Measurements from ENCODE around the gene SLC9A5.
A peak's percentile ranks its signal among the peaks of the same experiment; 100 is the strongest.

The SLC9A5 gene, protein sequence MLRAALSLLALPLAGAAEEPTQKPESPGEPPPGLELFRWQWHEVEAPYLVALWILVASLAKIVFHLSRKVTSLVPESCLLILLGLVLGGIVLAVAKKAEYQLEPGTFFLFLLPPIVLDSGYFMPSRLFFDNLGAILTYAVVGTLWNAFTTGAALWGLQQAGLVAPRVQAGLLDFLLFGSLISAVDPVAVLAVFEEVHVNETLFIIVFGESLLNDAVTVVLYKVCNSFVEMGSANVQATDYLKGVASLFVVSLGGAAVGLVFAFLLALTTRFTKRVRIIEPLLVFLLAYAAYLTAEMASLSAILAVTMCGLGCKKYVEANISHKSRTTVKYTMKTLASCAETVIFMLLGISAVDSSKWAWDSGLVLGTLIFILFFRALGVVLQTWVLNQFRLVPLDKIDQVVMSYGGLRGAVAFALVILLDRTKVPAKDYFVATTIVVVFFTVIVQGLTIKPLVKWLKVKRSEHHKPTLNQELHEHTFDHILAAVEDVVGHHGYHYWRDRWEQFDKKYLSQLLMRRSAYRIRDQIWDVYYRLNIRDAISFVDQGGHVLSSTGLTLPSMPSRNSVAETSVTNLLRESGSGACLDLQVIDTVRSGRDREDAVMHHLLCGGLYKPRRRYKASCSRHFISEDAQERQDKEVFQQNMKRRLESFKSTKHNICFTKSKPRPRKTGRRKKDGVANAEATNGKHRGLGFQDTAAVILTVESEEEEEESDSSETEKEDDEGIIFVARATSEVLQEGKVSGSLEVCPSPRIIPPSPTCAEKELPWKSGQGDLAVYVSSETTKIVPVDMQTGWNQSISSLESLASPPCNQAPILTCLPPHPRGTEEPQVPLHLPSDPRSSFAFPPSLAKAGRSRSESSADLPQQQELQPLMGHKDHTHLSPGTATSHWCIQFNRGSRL

DNA sequence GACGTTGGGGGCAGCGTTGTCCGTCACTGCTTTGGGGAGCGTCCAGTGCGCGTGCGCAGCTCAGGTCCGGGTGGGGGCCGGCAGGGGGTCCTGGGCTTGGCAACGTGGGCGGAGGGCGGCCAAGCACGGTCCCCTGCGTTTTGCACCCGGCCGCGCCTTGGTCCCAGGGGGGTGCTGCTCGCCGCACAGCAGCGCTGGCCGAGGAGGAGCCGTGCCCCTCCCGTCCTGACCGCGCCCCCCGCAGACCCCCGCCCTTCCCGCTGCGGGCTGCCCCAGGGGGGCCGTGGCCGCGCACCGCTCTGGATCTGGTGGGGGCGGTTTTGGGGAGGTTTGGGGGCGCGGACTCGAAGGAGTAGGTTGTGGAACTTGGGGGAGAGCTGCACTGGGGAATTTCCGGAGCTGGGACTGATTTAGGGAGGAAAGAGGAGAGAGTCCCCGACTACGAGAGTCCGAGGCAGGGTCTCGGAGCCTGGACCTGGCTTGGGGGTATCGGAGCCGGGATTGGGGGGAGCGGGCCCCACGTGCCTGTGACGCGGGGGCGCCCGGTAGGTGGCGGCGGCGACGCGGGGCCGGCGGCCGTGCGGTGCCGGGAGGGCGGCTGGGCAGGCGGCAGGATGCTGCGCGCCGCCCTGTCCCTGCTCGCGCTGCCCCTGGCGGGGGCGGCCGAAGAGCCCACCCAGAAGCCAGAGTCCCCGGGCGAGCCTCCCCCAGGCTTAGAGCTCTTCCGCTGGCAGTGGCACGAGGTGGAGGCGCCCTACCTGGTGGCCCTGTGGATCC, at the start of gene SLC9A5:
TSS of gene SLC9A5 (plus strand) at position 579 of the 777 bp plus-strand sequence. CDS start at position 615, 36 bp downstream.
- peaks cover 33% of the 10 kb centered on the region for H3K27me3 ChIP-seq (ENCODE audit: control insufficient read depth, insufficient read depth, low read length)
- peak within 1 kb of the TSS; percentile 17 for H3K4me3 ChIP-seq (ENCODE audit: low read length)
- peaks cover 42% of the 10 kb centered on the region for H3K4me1 ChIP-seq (ENCODE audit: control insufficient read depth, insufficient read depth, low read length)
- no peak within 1 kb of the TSS for H3K9ac ChIP-seq (ENCODE audit: low read length)
- no peaks in the 10 kb centered on the region for H3K9me3 ChIP-seq (ENCODE audit: control insufficient read depth, low read length)
- no peaks in the 10 kb centered on the region for H3K36me3 ChIP-seq (ENCODE audit: control insufficient read depth, insufficient read depth, low read length)

DNA sequence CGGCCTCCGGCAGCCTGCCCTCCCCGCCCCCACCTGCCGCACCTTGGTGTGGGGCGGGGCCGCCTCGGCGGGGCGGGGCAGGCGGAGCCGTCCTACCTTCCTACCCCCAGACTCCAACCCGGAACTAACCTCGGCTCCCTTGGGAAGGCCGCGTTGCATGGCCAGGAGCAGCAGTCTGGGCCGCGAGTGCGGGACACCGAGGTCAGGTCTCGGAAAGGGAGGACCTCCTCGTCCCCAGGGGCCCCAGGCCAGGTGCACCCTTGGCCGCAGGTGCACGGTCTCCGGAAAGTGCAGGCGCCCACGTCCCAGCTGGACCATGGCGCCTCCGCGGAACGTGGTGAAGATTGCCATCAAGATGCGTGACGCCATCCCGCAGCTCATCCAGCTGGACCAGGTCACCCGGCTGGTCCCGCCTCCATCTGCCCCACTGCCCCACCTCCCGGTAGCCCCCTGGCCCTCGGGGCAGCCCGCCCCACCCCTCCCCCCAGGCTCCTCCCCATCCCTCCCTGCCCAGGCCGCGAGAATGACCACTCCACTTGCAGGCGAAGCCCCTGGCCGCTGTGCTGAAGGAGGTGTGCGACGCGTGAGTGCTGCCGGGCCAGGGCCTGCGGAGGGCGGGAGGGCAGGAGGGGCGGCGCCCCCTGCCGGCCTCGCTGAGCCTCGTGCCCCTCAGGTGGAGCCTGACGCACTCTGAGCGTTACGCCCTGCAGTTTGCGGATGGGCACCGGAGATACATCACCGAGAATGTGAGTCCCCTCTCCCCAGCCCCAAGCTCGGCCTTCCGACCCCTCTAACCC, 49.6 kb upstream of the SLC9A5 start, which contains the start of gene ELMO3:
TSS of gene ELMO3 (plus strand) at position 121 of the 797 bp plus-strand sequence. CDS start at position 317, 196 bp downstream.
- H3K4me1 ChIP-seq (ENCODE audit: control insufficient read depth, insufficient read depth, low read length): peaks cover 27% of the 10 kb centered on the region

DNA sequence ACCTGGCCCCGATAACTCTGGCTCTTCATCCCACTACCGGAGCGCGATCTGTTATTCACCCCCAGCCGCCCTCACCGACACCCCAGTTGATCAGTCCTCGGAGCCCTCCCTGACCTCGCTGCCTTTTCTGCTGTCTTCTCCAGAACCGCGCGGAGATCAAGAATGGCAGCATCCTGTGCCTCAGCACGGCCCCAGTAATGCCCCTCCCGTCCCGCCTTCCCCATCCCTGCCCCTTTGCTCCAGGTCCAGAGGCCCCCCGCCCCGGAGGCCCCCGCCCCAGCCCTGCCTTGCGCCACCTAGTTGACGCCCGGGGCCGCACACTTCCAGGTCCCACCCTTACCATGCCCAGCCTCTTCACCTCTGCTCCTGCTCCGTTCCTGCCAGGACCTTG, 49.0 kb upstream of the SLC9A5 start:
- H3K4me3 ChIP-seq (ENCODE audit: low read length): peak overlapping the region; percentile 18
- H3K36me3 ChIP-seq (ENCODE audit: control insufficient read depth, insufficient read depth, low read length): peaks cover 23% of the 10 kb centered on the region
- H3K27me3 ChIP-seq (ENCODE audit: control insufficient read depth, insufficient read depth, low read length): no peaks in the 10 kb centered on the region
- H3K9me3 ChIP-seq (ENCODE audit: control insufficient read depth, low read length): no peaks in the 10 kb centered on the region
- H3K4me1 ChIP-seq (ENCODE audit: control insufficient read depth, insufficient read depth, low read length): peaks cover 24% of the 10 kb centered on the region
- H3K9ac ChIP-seq (ENCODE audit: low read length): peak overlapping the region; percentile 80

More for the DNA sequence above, 49.6 kb upstream of the SLC9A5 start, which contains the start of gene ELMO3:
- Histone ChIP-seq H3K36me3 (ENCODE audit: control insufficient read depth, insufficient read depth, low read length) (peaks cover 28% of the 10 kb centered on the region), H3K9ac (ENCODE audit: low read length) (peak within 1 kb of the TSS; percentile 80), H3K9me3 (ENCODE audit: control insufficient read depth, low read length) (no peaks in the 10 kb centered on the region), H3K4me3 (ENCODE audit: low read length) (peak within 1 kb of the TSS; percentile 41), H3K27me3 (ENCODE audit: control insufficient read depth, insufficient read depth, low read length) (no peaks in the 10 kb centered on the region)

DNA sequence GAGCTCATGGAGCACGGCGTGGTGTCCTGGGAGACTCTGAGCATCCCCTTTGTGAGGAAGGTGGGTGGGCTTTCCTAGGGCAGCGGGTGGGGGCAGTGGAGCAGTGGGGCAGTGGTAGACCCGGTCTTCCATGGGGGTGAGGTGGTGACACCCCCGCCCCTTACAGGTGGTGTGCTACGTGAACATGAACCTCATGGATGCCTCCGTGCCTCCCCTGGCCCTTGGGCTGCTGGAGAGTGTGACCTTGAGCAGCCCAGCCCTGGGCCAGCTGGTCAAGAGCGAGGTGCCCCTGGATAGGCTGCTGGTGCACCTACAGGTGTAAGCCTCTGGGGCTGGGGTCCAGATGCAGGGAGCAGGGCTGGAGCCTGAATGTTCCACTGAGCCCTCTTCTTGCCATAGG, 48.3 kb upstream of the SLC9A5 start:
- Histone ChIP-seq H3K27me3 (ENCODE audit: control insufficient read depth, insufficient read depth, low read length) (no peaks in the 10 kb centered on the region), H3K4me1 (ENCODE audit: control insufficient read depth, insufficient read depth, low read length) (peaks cover 24% of the 10 kb centered on the region), H3K9me3 (ENCODE audit: control insufficient read depth, low read length) (no peaks in the 10 kb centered on the region), H3K4me3 (ENCODE audit: low read length) (no peak overlapping the region), H3K36me3 (ENCODE audit: control insufficient read depth, insufficient read depth, low read length) (peaks cover 19% of the 10 kb centered on the region), H3K9ac (ENCODE audit: low read length) (no peak overlapping the region)

DNA sequence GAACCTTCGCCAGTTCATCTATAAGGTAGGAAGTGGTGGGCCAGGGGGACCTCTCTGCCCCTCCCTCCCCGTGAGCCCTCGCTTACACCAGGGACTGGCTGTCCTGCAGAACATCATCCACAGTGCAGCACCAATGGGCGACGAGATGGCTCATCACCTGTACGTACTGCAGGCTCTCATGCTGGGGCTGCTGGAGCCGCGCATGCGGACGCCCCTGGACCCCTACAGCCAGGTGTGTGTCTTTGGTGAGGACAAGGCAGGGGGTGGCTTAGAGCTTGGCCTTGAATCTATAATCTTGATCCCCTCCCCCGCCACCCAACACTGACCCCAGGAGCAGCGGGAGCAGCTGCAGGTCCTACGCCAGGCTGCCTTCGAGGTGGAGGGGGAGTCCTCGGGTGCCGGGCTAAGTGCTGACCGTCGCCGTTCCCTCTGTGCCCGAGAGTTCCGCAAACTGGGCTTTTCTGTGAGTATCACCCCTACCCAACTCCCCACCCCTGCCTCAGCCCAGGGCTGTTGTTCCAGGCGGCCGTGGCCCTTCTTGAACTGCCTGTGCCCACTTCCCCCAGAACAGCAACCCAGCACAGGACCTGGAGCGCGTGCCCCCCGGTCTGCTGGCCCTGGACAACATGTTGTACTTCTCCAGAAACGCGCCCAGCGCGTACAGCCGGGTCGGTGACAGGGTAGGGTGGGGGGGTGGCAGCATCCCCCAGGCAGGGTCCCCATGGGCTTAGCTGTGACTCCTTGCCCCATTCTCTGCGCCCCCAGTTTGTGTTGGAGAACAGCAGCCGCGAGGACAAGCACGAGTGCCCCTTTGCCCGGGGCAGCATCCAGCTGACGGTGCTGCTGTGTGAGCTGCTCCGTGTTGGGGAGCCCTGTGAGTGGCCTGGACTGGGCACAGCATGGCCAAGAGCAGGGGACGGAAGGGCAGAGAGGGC, 47.1 kb upstream of the SLC9A5 start:
- Histone ChIP-seq H3K9me3 (ENCODE audit: control insufficient read depth, low read length) (no peaks in the 10 kb centered on the region), H3K4me3 (ENCODE audit: low read length) (no peak overlapping the region), H3K4me1 (ENCODE audit: control insufficient read depth, insufficient read depth, low read length) (peaks cover 24% of the 10 kb centered on the region), H3K9ac (ENCODE audit: low read length) (no peak overlapping the region), H3K36me3 (ENCODE audit: control insufficient read depth, insufficient read depth, low read length) (peaks cover 14% of the 10 kb centered on the region), H3K27me3 (ENCODE audit: control insufficient read depth, insufficient read depth, low read length) (no peaks in the 10 kb centered on the region)

DNA sequence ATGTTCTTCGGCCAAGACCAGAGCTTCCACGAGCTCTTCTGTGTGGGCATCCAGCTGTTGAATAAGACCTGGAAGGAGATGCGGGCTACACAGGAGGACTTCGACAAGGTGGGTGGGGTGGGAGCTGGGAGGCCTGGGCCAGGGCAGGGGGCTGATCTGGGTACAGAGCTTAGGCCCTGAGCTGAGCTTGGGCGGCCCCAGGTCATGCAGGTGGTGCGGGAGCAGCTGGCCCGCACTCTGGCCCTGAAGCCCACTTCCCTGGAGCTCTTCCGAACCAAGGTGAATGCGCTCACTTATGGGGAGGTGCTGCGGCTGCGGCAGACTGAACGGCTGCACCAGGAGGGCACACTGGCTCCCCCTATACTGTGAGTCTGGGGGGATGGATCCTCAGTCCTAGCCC, 46.4 kb upstream of the SLC9A5 start:
- Histone ChIP-seq H3K36me3 (ENCODE audit: control insufficient read depth, insufficient read depth, low read length) (peaks cover 11% of the 10 kb centered on the region), H3K9ac (ENCODE audit: low read length) (no peak overlapping the region), H3K9me3 (ENCODE audit: control insufficient read depth, low read length) (no peaks in the 10 kb centered on the region), H3K4me1 (ENCODE audit: control insufficient read depth, insufficient read depth, low read length) (peaks cover 22% of the 10 kb centered on the region), H3K27me3 (ENCODE audit: control insufficient read depth, insufficient read depth, low read length) (no peaks in the 10 kb centered on the region), H3K4me3 (ENCODE audit: low read length) (no peak overlapping the region)

DNA sequence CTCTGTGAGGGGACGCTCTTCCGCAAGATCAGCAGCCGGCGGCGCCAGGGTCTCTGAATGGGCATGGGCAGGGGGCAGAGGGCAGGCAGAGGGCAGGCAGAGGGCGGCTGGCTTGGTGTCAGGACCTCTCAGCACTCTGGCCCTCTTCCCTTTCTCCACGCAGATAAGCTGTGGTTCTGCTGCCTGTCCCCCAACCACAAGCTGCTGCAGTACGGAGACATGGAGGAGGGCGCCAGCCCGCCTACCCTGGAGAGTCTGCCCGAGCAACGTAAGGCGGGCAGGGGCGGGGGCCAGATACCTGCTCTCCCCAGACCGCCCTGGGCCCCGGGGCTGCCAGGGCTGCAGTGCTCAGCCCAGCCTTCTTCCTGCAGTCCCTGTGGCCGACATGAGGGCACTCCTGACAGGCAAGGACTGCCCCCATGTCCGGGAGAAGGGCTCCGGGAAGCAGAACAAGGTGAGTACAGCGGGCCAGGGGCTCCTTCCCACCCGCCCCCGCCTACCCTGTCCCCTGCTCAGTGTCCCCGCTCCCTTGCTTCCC, 45.8 kb upstream of the SLC9A5 start:
- peaks cover 5% of the 10 kb centered on the region for H3K36me3 ChIP-seq (ENCODE audit: control insufficient read depth, insufficient read depth, low read length)
- peaks cover 16% of the 10 kb centered on the region for H3K4me1 ChIP-seq (ENCODE audit: control insufficient read depth, insufficient read depth, low read length)
- H3K9ac ChIP-seq (ENCODE audit: low read length): no peak overlapping the region
- no peak overlapping the region for H3K4me3 ChIP-seq (ENCODE audit: low read length)
- no peaks in the 10 kb centered on the region for H3K27me3 ChIP-seq (ENCODE audit: control insufficient read depth, insufficient read depth, low read length)
- no peaks in the 10 kb centered on the region for H3K9me3 ChIP-seq (ENCODE audit: control insufficient read depth, low read length)

DNA sequence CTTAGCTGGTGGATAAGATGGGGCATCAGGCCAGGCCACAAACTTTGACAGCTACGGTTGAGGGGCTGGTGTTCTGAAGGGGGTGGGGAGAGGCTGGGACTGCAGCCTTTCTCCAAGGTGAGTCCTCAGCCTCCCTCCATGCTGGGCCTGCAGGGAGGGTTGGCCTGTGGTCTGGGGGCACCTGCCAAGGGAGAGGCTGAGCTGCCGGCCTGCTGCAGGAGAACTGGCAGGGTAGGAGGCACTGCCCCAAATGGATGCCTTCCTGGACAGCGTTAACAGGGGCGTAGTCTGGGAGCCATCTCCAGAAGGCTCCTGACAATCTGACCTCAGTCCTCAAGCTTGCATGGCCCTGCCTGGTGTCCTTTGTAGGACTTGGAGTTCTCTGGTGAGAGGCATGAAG, 44.7 kb upstream of the SLC9A5 start:
- Histone ChIP-seq H3K27me3 (ENCODE audit: control insufficient read depth, insufficient read depth, low read length) (no peaks in the 10 kb centered on the region), H3K4me1 (ENCODE audit: control insufficient read depth, insufficient read depth, low read length) (peaks cover 8% of the 10 kb centered on the region), H3K9me3 (ENCODE audit: control insufficient read depth, low read length) (no peaks in the 10 kb centered on the region), H3K9ac (ENCODE audit: low read length) (no peak overlapping the region), H3K36me3 (ENCODE audit: control insufficient read depth, insufficient read depth, low read length) (peaks cover 3% of the 10 kb centered on the region), H3K4me3 (ENCODE audit: low read length) (no peak overlapping the region)

DNA sequence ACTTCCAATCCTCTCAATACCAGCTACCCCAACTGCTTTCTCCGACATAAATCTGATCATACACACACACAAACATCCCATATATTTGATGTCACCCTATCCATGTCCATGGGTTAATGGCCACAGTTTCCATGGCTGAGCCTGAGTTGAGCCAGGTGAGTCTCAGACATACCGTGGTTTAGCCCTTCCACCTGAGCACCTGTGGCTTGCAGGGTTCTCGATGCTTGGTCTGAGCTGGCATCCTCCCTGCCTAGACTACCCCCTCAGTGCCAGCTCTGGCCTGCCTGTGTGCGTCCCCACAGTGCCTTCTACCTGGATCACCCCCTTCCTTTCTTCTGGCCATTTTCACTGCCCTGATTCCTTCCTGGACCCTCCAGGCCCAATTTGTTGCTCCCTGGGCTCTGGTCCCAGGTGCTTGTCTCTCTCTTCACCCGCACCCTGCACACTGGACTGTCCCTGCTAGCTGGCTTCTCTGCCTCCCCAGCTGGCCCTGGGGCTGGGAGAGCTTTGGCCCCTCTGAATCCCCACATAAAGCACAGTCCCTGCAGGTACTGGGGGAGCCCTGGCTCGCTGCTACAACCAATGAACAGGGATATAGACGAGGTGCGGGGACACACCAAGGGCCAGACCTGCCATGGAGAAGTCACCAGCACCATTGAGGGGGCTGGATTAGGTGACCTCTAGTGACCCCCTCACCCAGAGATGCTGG, 42.5 kb upstream of the SLC9A5 start:
- H3K9me3 ChIP-seq (ENCODE audit: control insufficient read depth, low read length): no peaks in the 10 kb centered on the region
- H3K36me3 ChIP-seq (ENCODE audit: control insufficient read depth, insufficient read depth, low read length): no peaks in the 10 kb centered on the region
- no peak overlapping the region for H3K4me3 ChIP-seq (ENCODE audit: low read length)
- H3K27me3 ChIP-seq (ENCODE audit: control insufficient read depth, insufficient read depth, low read length): no peaks in the 10 kb centered on the region
- no peaks in the 10 kb centered on the region for H3K4me1 ChIP-seq (ENCODE audit: control insufficient read depth, insufficient read depth, low read length)
- peak overlapping the region; percentile 12 for H3K9ac ChIP-seq (ENCODE audit: low read length)

DNA sequence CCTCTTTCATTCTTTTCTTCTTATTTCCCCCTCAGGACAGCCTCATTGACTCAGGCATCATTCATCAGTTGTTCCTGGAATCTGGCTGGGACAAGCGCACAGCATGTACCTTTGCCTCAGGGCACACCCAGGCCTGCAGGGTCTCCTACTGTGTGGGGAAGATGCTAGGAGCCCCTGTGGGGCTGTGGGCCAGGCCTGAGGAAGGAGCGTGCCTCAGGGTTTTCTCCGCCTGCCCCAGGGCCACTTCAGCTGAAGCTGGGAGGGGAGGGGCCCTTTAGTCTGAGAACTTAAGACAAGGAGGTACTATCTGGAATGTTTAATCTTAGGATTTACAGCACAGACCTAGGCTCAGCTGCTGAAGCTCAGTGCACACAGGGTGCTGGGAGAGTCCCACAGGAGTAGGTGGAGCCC, 41.9 kb upstream of the SLC9A5 start:
- H3K9ac ChIP-seq (ENCODE audit: low read length): peak overlapping the region; percentile 12
- H3K27me3 ChIP-seq (ENCODE audit: control insufficient read depth, insufficient read depth, low read length): no peaks in the 10 kb centered on the region
- H3K4me3 ChIP-seq (ENCODE audit: low read length): no peak overlapping the region
- no peaks in the 10 kb centered on the region for H3K36me3 ChIP-seq (ENCODE audit: control insufficient read depth, insufficient read depth, low read length)
- H3K9me3 ChIP-seq (ENCODE audit: control insufficient read depth, low read length): no peaks in the 10 kb centered on the region
- no peaks in the 10 kb centered on the region for H3K4me1 ChIP-seq (ENCODE audit: control insufficient read depth, insufficient read depth, low read length)

All from mucosa of stomach (tissue), 1 donor.